ENCODE measurements around the gene ADCY9. TPM values are rescaled to one million over a fixed set of nuclear protein-coding genes. Genes with fewer than 3 reads are reported as not detected.

The ADCY9 gene
- polyA plus RNA-seq, 1 experiment: 16.0 TPM

- CTCF ChIA-PET: interaction anchor here (1.4 to 1.5 kb wide), 2 partner anchors 12 to 32 kb away, joined by 4 to 8 read pairs; no protein-coding TSS in a partner anchor
- TF ChIP-seq CTCF (IDR thresholded peaks at IDR 0.05; ENCODE audit: low read depth, low read length): no peak
- POLR2A ChIA-PET: interaction anchor here (0.6 to 1.2 kb wide), 3 partner anchors 10 to 90 kb away, joined by 3 to 4 read pairs (median 4); no protein-coding TSS in a partner anchor
Measured at GRCh38 chr16:3971261-3971660, 145.0 kb downstream of the ADCY9 start.

GRCh38 chr16:3968551-3968950, 147.7 kb downstream of the ADCY9 start:
- Histone ChIP-seq H3K27ac (ENCODE audit: low read depth, low read length) (no peak overlapping the region), H3K4me3 (ENCODE audit: low read depth, low read length) (no peak overlapping the region), H3K27me3 (ENCODE audit: control insufficient read depth, insufficient read depth, low read length) (no peaks in the 10 kb centered on the region), H3K9me3 (ENCODE audit: control insufficient read depth, insufficient read depth, low read length) (peaks cover 22% of the 10 kb centered on the region)
- no peak for TF ChIP-seq CTCF (IDR thresholded peaks at IDR 0.05; ENCODE audit: low read depth, low read length)
- DNase-seq (ENCODE audit: low read depth, low spot score): no peak
- ChIA-PET POLR2A (no interaction called here), CTCF (no interaction called here)

More at GRCh38 chr16:3971261-3971660, 145.0 kb downstream of the ADCY9 start:
- no peaks in the 10 kb centered on the region for H3K27me3 ChIP-seq (ENCODE audit: control insufficient read depth, insufficient read depth, low read length)
- peak overlapping the region; percentile 84 for H3K27ac ChIP-seq (ENCODE audit: low read depth, low read length)
- H3K4me3 ChIP-seq (ENCODE audit: low read depth, low read length): no peak overlapping the region
- DNase-seq (ENCODE audit: low read depth, low spot score): peak; percentile 65
- peaks cover 6% of the 10 kb centered on the region for H3K9me3 ChIP-seq (ENCODE audit: control insufficient read depth, insufficient read depth, low read length)

GRCh38 chr16:3966681-3967080, 149.6 kb downstream of the ADCY9 start:
- POLR2A ChIA-PET: no interaction called here

GRCh38 chr16:3965781-3966582, 150.3 kb downstream of the ADCY9 start:
- Histone ChIP-seq H3K27me3 (ENCODE audit: control insufficient read depth, insufficient read depth, low read length) (no peaks in the 10 kb centered on the region), H3K4me3 (ENCODE audit: low read depth, low read length) (no peak overlapping the region), H3K9me3 (ENCODE audit: control insufficient read depth, insufficient read depth, low read length) (peaks cover 22% of the 10 kb centered on the region), H3K27ac (ENCODE audit: low read depth, low read length) (no peak overlapping the region)
- DNase-seq (ENCODE audit: low read depth, low spot score): no peak
- TF ChIP-seq CTCF (IDR thresholded peaks at IDR 0.05; ENCODE audit: low read depth, low read length): no peak
- ChIA-PET POLR2A (no interaction called here), CTCF (interaction anchor here (0.9 to 1.5 kb wide), 2 partner anchors 27 to 235 kb away, joined by 3 read pairs; no protein-coding TSS in a partner anchor)

More at GRCh38 chr16:3966681-3967080, 149.6 kb downstream of the ADCY9 start:
- no peak for DNase-seq (ENCODE audit: low read depth, low spot score)
- Histone ChIP-seq H3K27me3 (ENCODE audit: control insufficient read depth, insufficient read depth, low read length) (no peaks in the 10 kb centered on the region), H3K9me3 (ENCODE audit: control insufficient read depth, insufficient read depth, low read length) (peaks cover 22% of the 10 kb centered on the region), H3K27ac (ENCODE audit: low read depth, low read length) (no peak overlapping the region), H3K4me3 (ENCODE audit: low read depth, low read length) (no peak overlapping the region)
- CTCF ChIA-PET: interaction anchor here (0.6 to 1.5 kb wide), 2 partner anchors 27 to 233 kb away, joined by 3 read pairs; no protein-coding TSS in a partner anchor
- TF ChIP-seq CTCF (IDR thresholded peaks at IDR 0.05; ENCODE audit: low read depth, low read length): no peak

- H3K27me3 ChIP-seq (ENCODE audit: control insufficient read depth, insufficient read depth, low read length): no peaks in the 10 kb centered on the region
- TF ChIP-seq CTCF (IDR thresholded peaks at IDR 0.05; ENCODE audit: low read depth, low read length): no peak
- H3K9me3 ChIP-seq (ENCODE audit: control insufficient read depth, insufficient read depth, low read length): peaks cover 22% of the 10 kb centered on the region
- ChIA-PET CTCF (interaction anchor here (0.9 kb wide), 1 partner anchor 235 kb away, joined by 3 read pairs; no protein-coding TSS in a partner anchor), POLR2A (no interaction called here)
- no peak overlapping the region for H3K4me3 ChIP-seq (ENCODE audit: low read depth, low read length)
- DNase-seq (ENCODE audit: low read depth, low spot score): no peak
- H3K27ac ChIP-seq (ENCODE audit: low read depth, low read length): no peak overlapping the region
Measured at GRCh38 chr16:3965306-3965705, 150.9 kb downstream of the ADCY9 start.

Data from AG04450 (cell line).